ENCODE results near the gene AXIN2.

The AXIN2 gene

DNA sequence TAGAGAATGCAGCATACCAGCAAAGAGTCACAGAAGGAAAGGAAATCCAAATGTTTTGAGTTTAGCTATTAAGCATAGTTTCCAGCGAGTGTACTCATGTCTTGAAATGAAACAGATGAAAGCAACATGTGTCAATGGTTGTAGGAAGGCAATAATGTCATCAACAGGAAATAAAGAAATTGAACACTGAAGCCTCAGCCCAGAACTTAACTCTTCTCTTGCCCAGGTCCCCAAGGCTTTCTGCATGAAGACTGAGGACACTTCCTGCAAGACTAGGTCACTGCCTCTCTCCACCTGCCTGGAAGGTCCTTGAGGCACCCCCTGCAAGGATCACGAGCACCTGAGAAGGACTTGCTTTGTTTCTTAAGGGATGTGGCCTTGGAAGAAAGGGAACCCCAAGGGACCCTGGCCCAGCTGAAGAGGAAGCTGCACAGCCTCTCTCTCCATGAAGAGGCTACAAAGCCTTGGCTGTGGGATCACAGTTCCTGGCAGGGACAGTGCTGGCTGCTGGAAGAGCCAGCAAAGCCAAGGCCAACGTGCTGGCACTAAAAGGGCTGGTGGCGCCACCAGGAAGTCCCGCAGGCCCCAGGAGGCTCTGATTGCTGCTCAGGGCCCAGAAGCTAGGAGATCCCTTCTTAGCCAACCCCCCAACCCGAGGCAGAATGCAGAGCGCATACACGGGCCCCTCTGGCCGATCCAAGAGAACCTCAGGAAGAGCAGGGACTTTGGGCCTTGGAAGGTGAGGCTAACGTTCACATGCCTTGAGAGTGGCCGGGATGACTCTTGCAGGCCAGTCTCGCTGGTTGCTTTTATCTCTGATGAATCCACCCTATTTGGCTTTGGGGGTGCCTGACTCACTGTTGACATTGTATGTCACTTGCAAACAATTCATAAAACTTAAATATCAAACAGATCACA lies 23.4 kb upstream of the AXIN2 start:
- DNase-seq (ENCODE audit: low read depth in 3 of 3) = no peak

DNA sequence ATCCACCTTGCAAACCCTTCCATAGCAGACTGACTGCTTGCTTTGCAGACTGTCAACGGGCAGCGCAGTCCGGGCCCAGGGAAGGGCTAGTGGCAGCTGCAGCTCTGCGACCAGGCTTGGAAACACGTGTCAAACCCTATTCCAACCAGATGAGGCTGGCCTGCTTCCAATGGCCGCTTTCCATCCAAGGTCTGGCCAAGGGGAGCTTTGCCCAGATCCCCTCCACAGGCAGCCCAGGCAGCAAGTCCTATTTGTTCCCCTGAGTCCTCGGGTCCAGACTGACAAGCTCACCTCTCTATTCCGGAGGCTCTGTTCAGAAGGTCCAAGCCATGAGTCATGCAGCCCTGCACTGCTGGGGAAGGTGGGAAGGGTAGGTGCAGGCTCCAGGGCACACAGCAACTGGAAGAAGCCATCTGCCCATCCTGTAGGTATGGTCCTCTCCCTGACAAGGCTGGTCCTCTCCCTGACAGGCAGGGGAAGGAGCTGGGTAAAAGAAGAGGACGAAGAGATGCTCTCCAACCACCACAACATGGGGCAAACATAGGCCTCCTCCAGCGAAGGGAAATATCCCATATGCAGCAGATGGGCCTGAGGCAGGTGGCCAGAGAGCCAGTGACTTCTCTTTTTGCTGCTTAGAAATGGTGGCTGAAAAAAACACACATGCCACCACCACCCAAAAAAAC lies 22.6 kb upstream of the AXIN2 start:
- DNase-seq (ENCODE audit: low read depth in 3 of 3) = no peak

DNA sequence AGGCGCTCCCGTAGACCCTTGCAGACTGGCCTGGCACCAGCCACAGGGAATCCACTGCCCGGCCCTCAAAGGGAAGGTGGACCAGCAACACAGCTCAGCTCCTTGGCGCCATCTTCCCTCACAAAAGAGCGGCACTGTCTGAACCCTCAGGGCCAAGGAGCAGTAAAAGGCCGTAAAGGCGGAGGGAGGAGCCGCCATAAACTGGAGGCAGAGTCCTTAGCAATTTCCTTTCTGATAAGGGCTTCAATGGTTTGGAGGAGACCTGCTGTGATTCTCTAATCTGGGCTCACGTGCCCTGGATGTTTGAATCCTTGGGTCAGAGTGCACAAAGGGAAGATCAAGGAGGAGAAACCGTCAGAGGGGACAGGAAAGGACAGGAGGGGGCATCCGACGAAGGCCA lies 15.5 kb upstream of the AXIN2 start:
- no peak for DNase-seq (ENCODE audit: low read depth in 3 of 3)

DNA sequence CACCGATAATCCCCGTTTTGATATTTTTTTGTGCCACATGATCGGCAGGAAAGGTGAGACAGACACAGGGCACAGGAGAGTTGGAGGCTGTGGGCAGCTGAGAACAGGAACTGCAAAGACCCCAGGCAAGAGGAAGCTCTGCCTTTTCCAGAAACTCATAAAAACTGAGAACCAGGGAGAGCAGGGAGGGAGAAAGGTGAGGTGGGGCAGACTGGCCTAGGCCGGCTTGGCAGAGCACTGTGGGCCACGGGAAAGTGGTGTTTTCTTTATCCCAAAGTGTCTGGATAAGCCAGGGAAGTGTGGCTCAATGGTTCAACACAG lies 11.8 kb upstream of the AXIN2 start:
- no peak for DNase-seq (ENCODE audit: low read depth in 3 of 3)

DNA sequence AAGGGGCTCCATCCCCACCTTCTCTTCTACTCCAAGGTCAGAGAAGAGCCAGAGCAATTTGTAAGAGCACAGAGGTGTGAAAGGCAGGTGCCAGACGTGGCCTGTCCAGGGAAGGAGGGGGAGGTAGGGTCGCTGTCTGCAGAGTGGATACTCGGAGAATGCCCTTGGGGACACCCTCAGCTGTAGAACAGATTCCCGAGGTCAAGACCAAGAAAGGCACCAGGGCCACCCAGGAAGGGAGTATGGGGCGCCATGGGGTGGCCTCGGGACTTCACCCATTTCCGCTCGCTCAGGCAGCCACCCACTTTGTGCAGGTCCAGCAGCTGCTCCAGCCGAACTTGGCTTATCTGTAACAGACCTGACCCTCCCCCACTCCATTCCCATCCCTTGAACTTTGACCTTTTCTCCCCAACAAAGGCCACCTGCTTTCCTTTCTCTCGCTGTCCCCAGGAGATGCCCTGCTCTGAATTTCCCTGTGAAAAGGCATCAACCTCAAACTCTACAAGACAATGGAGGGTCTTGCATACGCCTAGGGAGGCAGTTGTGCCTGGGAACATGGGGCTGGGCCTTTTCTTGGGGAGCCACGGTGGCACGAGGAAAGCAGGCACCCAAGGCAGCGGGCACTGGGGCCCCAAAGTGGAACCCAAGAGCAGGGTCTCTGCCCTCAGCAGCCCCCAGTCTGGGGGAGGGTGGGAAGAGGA lies 11.3 kb upstream of the AXIN2 start:
- no peak for DNase-seq (ENCODE audit: low read depth in 3 of 3)

DNA sequence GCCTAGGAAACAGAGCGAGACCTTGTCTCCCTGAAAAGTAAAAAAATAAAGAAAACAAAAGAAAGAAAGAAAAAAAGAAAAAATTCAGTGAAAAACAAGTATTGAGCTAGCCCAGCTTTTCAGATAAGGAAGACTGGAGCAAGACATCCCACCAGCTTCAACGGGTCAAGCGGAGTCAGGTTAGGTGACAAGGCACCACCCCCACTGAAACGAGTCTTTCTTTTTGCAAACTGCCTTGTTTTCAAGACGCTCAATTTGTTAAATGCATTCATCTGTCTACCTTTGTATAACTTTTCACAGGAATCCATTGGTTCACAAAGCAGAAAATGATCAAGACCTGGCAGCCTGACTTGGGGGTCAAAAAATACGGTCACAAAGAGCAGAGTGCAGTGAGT lies 10.7 kb upstream of the AXIN2 start:
- no peak for DNase-seq (ENCODE audit: low read depth in 3 of 3)

DNA sequence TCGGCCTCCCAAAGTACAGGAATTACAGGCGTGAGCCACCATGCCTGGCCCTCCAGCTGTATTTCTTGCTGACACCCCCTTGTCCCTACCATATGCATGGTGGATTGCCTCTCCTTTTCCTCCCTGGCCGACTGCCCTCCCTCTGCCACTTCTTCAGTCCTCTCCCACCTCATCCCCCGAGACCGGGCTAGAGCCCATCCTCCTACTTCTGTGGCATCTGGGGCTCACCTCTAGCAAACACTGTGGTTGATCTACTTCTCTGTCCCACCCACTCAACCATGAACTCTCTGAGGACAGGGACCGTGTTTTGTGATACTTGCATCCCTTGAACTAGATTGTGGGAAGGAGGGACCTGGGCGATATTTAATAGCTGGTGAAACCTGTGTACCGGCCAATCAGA lies 7.5 kb upstream of the AXIN2 start:
- DNase-seq (ENCODE audit: low read depth in 3 of 3) = no peak

DNA sequence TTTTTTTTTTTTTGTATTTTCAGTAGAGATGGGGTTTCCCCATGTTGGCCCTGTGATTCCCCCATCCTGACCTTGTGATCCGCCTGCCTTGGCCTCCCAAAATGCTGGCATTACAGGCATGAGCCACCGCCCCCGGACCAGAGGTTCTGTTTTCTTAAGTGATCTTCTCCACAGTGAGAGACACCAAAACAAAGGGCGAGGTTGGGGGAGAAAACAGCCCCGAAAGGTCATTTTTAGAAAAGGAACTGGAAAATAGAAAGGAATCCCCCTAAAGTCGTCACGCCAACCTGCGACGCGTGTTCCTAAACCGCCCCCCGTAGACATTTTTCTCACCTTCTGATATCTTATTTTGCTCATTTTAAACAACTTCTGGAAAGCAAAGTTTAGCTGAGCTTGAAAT lies 6.1 kb upstream of the AXIN2 start:
- DNase-seq (ENCODE audit: low read depth in 3 of 3) = no peak

DNA sequence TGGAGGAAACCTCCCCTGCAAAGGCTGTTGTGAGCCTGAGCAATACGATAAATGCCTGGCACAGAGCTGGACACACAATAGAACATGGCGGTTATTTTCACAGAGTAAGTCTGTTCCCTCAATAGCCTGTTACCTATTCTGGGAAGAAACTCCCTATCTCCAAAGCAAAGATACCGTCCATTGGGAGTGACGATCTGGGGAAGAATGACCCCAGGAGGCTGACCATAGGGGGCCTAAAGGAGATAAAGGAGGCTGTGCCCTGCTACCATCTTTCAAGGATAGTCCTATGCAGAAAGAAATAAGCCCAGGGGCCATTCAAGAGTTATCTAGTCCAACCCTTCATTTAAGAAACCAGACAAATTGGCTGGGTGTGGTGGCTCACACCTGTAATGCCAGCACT lies 4.1 kb upstream of the AXIN2 start:
- no peak for DNase-seq (ENCODE audit: low read depth in 3 of 3)

DNA sequence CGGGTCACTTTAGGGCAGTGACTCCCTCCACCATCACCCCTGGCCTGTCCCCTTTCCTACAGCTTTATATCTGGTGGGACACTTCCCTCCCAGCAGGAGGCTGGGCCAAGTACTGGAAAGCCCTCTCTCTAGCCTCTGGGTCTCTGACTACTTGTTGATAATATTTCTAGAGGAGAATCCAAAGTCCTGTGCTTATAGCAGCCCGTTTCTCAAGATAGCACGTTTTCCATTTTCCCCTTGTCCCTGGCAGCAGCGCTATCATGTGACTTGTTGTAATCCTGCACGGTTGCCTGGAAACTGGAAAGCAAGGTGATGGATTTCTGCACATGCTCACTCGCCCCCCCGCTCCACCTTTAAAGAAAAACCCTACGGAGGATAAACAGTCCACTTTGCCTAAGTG lies 3.3 kb upstream of the AXIN2 start:
- DNase-seq (ENCODE audit: low read depth in 3 of 3) = no peak

DNA sequence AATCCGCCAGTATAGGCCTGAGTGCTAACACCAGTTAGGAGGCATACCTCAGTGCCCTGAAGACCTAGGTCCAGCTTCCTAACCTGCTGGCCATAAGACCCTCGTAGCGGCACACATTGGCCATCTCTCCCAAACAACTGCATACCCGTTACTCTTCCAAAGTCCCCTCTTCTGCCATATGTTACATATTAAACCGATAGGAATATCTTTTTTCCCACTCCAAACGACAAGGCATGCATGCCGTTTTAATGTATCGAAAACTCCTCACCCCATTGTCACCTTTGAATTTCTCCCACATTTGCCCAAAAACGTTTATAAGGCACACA lies 721 bp upstream of the AXIN2 start:
- no peak for DNase-seq (ENCODE audit: low read depth in 3 of 3)

DNA sequence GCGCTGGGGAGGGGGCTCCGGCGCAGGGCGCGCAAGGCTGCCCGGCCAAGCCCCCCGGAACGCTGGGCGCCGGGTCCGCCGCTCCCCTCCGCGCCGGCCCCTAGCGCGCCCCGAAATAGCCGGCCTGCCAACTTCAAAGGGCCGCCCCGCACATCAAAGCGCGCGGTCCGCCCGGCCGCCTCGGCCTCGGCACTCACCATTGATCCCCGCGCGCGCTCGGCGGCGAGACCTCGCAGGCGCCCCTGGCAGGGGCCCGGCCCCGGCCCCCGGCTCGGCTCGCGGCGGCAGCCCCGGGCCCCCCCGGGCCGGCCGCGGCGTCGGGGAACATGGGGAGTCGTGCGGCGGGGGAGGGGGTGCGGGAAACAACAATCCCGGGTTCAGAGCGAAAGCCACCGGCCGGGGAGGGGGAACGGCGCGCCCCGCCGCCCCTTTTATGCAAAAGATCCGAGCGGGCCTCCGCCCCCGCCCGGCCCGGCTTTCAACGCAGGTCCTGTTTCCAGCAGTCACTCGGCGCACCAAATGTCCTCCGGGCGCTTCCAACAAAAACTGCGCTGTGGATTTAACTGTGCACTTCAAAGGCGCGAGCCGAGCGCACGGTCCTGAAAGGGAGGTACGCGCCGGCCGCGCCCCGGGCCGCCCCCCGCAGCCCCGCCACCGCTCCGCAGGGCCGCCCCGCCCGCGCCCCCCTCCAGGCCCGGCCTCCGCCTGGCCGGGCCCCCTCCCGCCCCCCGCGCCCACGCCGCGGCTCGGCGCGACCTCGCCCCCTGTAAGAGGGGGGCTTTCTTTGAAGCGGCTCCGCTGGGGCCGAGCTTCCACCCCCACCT lies 608 bp downstream of the AXIN2 start:
- peak; percentile 55 to 65 (median 61) for DNase-seq (ENCODE audit: low read depth in 3 of 3)

DNA sequence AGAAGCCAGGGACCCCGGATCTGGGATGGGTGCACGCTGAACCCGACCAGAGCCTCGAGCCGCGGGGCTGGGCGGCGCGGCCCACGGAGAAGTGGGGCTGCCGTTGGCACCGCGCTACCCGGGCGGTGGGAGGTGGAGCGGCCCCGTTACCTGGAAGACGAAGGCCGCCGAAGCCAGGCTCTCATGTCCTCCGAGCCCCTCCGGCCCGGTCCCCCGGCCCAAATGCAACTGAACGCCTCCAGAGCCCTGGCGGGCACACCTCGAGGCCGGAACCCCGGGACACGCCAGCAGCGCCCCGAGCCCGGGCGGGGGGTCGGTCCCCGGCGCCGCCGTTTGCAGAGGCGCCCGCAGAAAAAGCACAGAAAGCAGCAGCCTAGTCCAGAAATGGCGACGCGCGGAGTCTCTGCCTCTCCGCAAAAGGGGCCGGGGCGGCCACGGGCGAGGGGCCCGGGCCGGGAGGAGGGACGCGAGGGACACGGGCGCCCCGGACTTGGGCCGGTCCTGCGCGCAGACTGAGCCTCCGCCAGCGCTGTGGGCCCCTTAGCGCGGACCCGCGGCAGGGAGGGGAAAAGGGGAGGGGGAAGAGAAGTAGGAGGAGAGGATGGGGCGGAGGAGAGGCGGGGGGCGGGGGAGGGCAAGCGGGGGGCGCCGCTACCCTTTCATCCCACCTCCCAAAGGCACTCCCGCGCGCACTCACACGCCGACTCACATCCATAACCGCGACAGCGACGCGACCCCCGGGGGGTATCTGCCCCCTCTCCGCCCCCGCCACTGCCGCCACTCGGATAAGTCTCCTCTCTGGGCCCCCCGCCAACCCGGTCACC lies 1.4 kb downstream of the AXIN2 start:
- no peak for DNase-seq (ENCODE audit: low read depth in 3 of 3)

DNA sequence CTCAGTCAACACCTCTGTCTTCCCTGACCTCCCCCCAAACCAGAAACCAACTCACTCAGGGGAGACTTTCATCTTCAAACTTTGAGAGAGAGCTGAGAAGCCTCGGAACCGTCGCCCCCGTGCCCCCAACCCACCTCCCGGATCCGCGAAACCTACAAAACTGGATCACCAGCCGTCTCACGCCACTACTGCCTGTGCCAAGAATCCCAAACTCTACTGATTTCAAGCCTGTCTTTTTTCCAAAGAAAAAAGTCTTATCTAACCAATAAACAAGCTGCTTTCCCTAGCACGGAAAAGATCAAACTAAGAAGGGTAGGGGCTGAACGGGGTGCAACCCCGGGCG lies 2.0 kb downstream of the AXIN2 start:
- DNase-seq (ENCODE audit: low read depth in 3 of 3) = no peak

DNA sequence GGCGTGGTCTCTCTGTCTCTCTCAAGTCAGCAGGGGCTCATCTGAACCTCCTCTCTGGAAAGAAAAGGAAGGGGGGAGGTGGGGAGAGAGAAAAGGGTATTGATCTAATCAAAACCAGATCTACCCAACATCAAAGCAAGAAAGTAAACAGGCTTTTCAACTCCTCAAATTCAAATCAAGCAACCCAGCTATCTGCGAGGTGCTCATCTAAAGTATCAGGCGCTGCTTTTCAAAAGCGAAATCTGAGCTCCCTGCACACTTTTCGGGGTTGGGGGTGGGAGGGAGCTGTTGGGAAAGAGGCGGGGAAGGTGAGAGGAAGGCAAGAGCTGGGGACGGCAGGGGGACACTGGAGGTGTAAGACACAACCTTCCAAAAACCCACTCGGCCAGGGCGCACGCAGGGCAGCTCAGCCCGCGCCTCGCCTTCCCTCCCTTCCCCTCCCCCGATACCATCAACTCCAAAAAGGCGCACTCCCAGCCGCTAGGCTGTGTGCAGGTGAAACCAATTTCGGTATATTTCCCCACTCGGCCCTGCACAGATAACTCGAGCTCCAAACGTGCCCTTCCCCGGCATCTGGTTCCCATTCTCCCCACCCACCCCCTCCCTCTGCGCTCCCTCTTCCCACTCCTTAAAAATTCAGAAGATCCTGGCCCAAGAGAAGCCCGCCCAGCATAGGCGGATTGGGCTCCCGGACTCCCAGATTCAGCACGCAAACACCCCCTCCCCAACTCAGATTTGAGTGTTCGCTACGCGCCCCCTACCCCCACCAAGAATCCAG lies 2.6 kb downstream of the AXIN2 start:
- DNase-seq (ENCODE audit: low read depth in 3 of 3) = no peak

DNA sequence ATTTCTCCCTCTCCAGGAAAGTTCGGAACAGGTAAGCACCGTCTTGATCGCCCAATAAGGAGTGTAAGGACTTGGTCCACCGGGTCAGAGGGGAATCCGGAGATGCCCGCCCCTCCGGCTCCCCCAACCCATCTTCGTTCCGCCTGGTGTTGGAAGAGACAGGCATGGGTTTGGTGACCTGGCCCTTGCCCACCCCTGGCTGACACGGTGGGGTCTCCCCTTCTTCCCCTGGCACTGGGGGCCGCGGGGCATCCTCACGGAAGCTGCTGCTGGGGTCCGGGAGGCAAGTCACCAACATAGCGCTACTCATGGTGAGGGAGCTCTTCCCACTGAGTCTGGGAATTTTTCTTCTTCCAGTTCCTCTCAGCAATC lies 3.2 kb downstream of the AXIN2 start:
- DNase-seq (ENCODE audit: low read depth in 3 of 3) = no peak

DNA sequence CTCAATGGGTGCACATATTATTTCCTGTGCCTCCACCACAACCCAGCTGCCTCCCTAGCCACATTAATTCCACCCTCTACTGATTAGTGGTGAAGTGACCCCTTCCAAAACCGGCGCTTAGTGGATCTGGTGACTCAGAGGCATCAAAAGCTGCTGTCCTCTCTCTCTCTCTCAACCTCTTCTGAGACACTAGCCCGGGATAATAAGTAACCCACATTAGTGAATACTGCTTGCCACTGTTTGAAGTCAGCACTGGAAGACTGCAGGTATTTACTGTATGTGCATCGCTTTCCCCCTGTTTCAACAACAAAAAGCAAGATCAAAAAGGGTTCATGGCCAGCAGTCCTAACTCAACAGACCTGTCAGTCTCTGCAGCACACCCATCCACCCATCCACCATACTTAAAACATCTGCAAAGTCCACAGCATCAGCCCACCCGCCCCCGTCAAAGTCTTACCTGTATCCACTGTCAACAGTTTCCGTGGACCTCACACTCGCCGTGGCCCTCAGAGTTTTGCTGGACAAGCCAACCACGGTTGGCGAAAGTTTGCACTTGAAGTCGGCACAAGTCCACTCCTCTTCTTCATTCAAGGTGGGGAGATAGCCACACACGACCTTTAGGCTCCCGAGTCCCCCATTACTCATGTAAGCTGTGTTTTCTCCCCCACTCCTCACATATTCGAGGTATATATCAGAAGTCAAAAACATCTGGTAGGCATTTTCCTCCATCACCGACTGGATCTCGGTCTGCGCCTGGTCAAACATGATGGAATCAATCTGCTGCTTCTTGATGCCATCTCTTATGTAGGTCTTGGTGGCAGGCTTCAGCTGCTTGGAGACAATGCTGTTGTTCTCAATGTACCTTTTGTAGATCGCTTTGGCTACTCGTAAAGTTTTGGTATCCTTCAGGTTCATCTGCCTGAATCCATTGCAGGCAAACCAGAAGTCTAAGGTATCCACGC lies 3.8 kb downstream of the AXIN2 start:
- no peak for DNase-seq (ENCODE audit: low read depth in 3 of 3)

DNA sequence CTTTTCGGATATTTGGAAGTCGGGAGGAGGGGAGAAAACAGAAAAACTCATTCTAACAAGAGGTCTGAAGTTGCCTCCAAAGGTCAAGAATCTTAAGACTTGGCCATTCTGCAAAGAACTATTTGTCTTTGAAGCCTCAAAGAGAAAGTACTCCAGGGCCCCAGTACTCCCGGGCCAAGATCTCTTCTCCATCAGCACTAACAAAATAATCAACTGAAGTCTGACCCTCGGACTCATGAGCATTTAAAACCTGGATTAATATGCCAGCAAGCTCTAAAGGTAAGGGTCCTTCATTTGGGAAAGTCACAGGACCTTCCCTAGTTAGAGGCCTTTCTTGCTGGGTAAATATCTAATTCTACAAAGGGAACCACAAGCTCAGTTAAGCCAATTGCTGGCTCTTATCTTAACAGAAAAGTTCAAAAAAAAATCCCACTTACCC lies 4.5 kb downstream of the AXIN2 start:
- DNase-seq (ENCODE audit: low read depth in 3 of 3) = no peak
